ENCODE measurements around the gene NUP98. TPM values are rescaled to one million over a fixed set of nuclear protein-coding genes. Genes with fewer than 3 reads are reported as not detected.

Gene NUP98
- total and polyA plus RNA-seq, 4 donors, result 10.9 to 75.0 (median 43.9) TPM

DNA sequence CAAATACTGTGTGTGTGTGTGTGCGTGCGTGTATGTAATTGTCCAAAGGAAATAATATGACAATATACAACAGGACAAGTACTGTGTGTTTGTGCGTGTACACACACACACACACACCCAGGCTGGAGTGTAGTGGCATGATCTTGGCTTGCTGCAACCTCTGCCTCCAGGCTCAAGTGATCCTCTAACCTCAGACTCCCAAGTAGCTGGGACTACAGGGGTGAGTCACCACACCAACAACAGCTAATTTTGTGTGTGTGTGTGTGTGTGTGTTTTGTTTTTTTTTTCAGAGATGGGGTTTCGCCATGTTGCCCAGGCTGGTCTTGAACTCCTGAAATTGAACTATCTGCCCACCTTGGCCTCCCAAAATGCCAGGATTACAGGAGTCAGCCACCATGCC is 61.5 kb downstream of the NUP98 start (continued):
- TF ChIP-seq, protein P1, sequence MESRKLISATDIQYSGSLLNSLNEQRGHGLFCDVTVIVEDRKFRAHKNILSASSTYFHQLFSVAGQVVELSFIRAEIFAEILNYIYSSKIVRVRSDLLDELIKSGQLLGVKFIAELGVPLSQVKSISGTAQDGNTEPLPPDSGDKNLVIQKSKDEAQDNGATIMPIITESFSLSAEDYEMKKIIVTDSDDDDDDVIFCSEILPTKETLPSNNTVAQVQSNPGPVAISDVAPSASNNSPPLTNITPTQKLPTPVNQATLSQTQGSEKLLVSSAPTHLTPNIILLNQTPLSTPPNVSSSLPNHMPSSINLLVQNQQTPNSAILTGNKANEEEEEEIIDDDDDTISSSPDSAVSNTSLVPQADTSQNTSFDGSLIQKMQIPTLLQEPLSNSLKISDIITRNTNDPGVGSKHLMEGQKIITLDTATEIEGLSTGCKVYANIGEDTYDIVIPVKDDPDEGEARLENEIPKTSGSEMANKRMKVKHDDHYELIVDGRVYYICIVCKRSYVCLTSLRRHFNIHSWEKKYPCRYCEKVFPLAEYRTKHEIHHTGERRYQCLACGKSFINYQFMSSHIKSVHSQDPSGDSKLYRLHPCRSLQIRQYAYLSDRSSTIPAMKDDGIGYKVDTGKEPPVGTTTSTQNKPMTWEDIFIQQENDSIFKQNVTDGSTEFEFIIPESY (IDR thresholded peaks at IDR 0.05), result no peak
- TF ChIP-seq FOXA2 (IDR thresholded peaks at IDR 0.05) (no peak), FOXA1 (IDR thresholded peaks at IDR 0.05) (no peak), EGR1 (IDR thresholded peaks at IDR 0.05; ENCODE audit: low read depth in 2 of 2) (no peak), JUND (IDR thresholded peaks at IDR 0.05) (no peak)

DNA sequence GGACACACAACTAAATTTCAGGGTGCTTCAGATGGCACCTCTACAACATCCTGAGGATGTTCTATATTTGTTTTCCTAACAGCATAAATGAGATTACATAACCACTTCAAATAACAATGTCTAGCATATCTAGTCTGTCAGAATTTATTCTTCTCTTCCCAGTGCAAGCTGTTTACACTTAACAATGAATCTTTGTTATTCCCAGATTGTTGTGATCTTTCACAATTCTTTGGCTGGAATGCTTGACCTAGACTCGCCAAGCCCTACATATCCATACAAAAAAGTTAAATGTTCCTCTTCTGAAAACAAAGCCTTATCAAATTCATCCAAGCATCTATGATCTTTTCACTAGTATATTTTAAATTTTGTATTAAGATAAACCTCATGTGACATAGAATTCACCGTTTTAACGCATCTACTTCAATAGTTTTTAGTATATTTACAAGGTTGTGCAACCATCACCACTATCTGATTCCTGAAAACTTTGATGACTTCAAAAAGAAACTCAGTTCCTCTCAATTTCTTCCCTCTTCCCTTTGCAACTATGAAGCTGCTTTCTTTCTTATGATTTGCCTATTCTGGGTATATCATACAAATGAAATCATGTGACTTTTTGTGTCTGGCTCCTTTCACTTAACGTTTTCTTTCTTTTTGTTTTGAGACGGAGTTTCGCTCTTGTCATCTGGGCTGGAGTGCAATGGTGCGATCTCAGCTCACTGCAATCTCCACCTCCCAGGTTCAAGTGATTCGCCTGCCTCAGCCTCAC is 64.5 kb downstream of the NUP98 start:
- H3K9me3 ChIP-seq (ENCODE audit: control insufficient read depth in 4 of 4, low read length in 3 of 4), result no peaks in the 10 kb centered on the region
- TF ChIP-seq GABPA (IDR thresholded peaks at IDR 0.05 in 1 of 2, conservative IDR thresholded peaks at IDR 0.05 in 1 of 2) (no peak), HNF4A (conservative IDR thresholded peaks at IDR 0.05) (peak; percentile 6 to 7), YY1 (IDR thresholded peaks at IDR 0.05) (no peak), EGR1 (IDR thresholded peaks at IDR 0.05; ENCODE audit: low read depth in 2 of 2) (no peak), RAD21 (IDR thresholded peaks at IDR 0.05) (no peak), SP1 (IDR thresholded peaks at IDR 0.05) (no peak)
- TF ChIP-seq, protein P1 (IDR thresholded peaks at IDR 0.05), result no peak
- no peaks in the 10 kb centered on the region for H3K27me3 ChIP-seq (ENCODE audit: control insufficient read depth in 4 of 4, insufficient read depth in 4 of 4, low read length in 3 of 4)
- WGBS, result 73% methylated on average over 8 of the region's 8 CpGs
- H3K9ac ChIP-seq (ENCODE audit: low read depth in 1 of 2, low read length in 2 of 2), result no peak overlapping the region
- no peak overlapping the region for H3K27ac ChIP-seq (ENCODE audit: low read depth in 1 of 2, low read length in 2 of 2)
- no peak overlapping the region for H3K4me3 ChIP-seq (ENCODE audit: low read depth in 1 of 3, low read length in 3 of 3)
- H3K36me3 ChIP-seq (ENCODE audit: control insufficient read depth in 4 of 4, insufficient read depth in 3 of 4, low read depth in 1 of 4, low read length in 3 of 4), result peaks cover 2 to 40% (median 30%) of the 10 kb centered on the region in 4 donors
- H3K4me1 ChIP-seq (ENCODE audit: control insufficient read depth in 4 of 4, insufficient read depth in 4 of 4, low read length in 3 of 4), result peaks cover 3 to 13% (median 6%) of the 10 kb centered on the region in 4 donors
- no peak for DNase-seq (ENCODE audit: low spot score)

DNA sequence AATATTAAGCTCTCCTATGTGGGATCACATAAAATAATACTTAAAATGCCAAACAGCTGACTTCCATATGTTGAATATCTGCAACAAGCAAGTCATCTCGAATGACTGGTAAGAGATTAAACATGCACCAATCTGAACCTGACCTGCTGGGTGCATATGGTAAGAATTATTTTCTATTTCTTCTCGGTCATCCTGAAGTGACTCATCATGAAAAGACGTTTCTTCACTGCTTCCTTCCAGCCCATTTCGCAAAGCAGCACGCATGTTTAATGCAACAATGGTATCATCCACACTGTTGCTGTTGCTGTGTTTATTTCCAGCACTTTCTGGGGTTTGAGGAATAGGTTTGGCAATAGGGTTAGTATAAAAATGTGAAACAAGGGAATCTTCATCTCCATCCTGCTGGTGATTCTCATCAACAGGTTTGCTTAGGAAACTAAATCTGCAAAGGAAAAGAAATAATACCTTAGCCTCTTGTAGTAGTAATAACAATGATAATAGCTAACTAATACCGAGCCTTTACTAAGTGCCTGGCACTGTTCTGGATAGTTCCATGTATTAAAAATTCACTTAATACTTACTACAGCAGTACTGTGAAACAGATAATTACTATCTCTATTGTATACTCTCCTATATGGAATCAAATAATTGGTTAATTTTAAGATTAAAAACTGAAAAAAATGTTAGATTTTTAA is 74.2 kb downstream of the NUP98 start:
- WGBS, result 86% methylated on average over 6 of the region's 6 CpGs
- TF ChIP-seq SP1 (IDR thresholded peaks at IDR 0.05), result no peak
- TF ChIP-seq, protein P2, sequence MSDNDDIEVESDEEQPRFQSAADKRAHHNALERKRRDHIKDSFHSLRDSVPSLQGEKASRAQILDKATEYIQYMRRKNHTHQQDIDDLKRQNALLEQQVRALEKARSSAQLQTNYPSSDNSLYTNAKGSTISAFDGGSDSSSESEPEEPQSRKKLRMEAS (IDR thresholded peaks at IDR 0.05), result no peak
- no peak for TF ChIP-seq YY1 (IDR thresholded peaks at IDR 0.05)
- TF ChIP-seq FOXA2 (IDR thresholded peaks at IDR 0.05), result no peak
- TF ChIP-seq NR2F2 (IDR thresholded peaks at IDR 0.05), result no peak
- no peak for TF ChIP-seq HNF4G (IDR thresholded peaks at IDR 0.05)
- no peak for TF ChIP-seq TAF1 (conservative IDR thresholded peaks at IDR 0.05)
- no peak for TF ChIP-seq FOXA1 (IDR thresholded peaks at IDR 0.05)
- TF ChIP-seq GABPA (IDR thresholded peaks at IDR 0.05 in 1 of 2, conservative IDR thresholded peaks at IDR 0.05 in 1 of 2), result no peak
- TF ChIP-seq, protein P3, sequence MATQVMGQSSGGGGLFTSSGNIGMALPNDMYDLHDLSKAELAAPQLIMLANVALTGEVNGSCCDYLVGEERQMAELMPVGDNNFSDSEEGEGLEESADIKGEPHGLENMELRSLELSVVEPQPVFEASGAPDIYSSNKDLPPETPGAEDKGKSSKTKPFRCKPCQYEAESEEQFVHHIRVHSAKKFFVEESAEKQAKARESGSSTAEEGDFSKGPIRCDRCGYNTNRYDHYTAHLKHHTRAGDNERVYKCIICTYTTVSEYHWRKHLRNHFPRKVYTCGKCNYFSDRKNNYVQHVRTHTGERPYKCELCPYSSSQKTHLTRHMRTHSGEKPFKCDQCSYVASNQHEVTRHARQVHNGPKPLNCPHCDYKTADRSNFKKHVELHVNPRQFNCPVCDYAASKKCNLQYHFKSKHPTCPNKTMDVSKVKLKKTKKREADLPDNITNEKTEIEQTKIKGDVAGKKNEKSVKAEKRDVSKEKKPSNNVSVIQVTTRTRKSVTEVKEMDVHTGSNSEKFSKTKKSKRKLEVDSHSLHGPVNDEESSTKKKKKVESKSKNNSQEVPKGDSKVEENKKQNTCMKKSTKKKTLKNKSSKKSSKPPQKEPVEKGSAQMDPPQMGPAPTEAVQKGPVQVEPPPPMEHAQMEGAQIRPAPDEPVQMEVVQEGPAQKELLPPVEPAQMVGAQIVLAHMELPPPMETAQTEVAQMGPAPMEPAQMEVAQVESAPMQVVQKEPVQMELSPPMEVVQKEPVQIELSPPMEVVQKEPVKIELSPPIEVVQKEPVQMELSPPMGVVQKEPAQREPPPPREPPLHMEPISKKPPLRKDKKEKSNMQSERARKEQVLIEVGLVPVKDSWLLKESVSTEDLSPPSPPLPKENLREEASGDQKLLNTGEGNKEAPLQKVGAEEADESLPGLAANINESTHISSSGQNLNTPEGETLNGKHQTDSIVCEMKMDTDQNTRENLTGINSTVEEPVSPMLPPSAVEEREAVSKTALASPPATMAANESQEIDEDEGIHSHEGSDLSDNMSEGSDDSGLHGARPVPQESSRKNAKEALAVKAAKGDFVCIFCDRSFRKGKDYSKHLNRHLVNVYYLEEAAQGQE (IDR thresholded peaks at IDR 0.05), result no peak
- TF ChIP-seq, protein P1 (IDR thresholded peaks at IDR 0.05), result no peak
- no peak for TF ChIP-seq JUND (IDR thresholded peaks at IDR 0.05)
- TF ChIP-seq, protein P4, sequence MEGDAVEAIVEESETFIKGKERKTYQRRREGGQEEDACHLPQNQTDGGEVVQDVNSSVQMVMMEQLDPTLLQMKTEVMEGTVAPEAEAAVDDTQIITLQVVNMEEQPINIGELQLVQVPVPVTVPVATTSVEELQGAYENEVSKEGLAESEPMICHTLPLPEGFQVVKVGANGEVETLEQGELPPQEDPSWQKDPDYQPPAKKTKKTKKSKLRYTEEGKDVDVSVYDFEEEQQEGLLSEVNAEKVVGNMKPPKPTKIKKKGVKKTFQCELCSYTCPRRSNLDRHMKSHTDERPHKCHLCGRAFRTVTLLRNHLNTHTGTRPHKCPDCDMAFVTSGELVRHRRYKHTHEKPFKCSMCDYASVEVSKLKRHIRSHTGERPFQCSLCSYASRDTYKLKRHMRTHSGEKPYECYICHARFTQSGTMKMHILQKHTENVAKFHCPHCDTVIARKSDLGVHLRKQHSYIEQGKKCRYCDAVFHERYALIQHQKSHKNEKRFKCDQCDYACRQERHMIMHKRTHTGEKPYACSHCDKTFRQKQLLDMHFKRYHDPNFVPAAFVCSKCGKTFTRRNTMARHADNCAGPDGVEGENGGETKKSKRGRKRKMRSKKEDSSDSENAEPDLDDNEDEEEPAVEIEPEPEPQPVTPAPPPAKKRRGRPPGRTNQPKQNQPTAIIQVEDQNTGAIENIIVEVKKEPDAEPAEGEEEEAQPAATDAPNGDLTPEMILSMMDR (IDR thresholded peaks at IDR 0.05; ENCODE audit: low read depth, low read length, missing input control), result no peak
- peaks cover 8 to 69% (median 56%) of the 10 kb centered on the region in 4 donors for H3K36me3 ChIP-seq (ENCODE audit: control insufficient read depth in 4 of 4, insufficient read depth in 3 of 4, low read depth in 1 of 4, low read length in 3 of 4)
- H3K27ac ChIP-seq (ENCODE audit: low read depth in 1 of 2, low read length in 2 of 2), result no peak overlapping the region
- H3K4me3 ChIP-seq (ENCODE audit: low read depth in 1 of 3, low read length in 3 of 3), result no peak overlapping the region
- no peak for DNase-seq (ENCODE audit: low spot score)
- H3K9ac ChIP-seq (ENCODE audit: low read depth in 1 of 2, low read length in 2 of 2), result no peak overlapping the region
- no peaks in the 10 kb centered on the region for H3K9me3 ChIP-seq (ENCODE audit: control insufficient read depth in 4 of 4, low read length in 3 of 4)
- no peaks in the 10 kb centered on the region for H3K4me1 ChIP-seq (ENCODE audit: control insufficient read depth in 4 of 4, insufficient read depth in 4 of 4, low read length in 3 of 4)
- H3K27me3 ChIP-seq (ENCODE audit: control insufficient read depth in 4 of 4, insufficient read depth in 4 of 4, low read length in 3 of 4), result no peaks in the 10 kb centered on the region
